Esophagus (tissue), 2 donors: ENCODE results near the gene GPS2. TPM values are rescaled to one million over a fixed set of nuclear protein-coding genes. Genes with fewer than 3 reads are reported as not detected.
A peak's percentile ranks its signal among the peaks of the same experiment; 100 is the strongest.

Source experiments
- H3K27ac ChIP-seq, 2 donors: one replicate each; pipeline ENCODE4 v1.5.1; 2013; ENCODE audit warnings: low read depth in 2 of 2, mild to moderate bottlenecking in 2 of 2, inconsistent platforms in 1 of 2, low read length in 1 of 2, moderate library complexity in 1 of 2
- H3K27me3 ChIP-seq, 2 donors: one replicate each; pipeline ENCODE4 v1.6.1; 2013; ENCODE audit warnings: low read length in 2 of 2, control low read depth in 1 of 2, mild to moderate bottlenecking in 1 of 2; ENCODE audit not compliant: insufficient read depth in 2 of 2, control insufficient read depth in 1 of 2
- H3K36me3 ChIP-seq, 2 donors: one replicate each; pipeline ENCODE4 v1.6.1; 2013; ENCODE audit warnings: low read length in 1 of 2; ENCODE audit not compliant: control insufficient read depth in 2 of 2, insufficient read depth in 2 of 2
- H3K4me1 ChIP-seq, 2 donors: one replicate each; pipeline ENCODE4 v1.6.1; 2013; ENCODE audit warnings: low read length in 1 of 2; ENCODE audit not compliant: control insufficient read depth in 2 of 2, insufficient read depth in 2 of 2
- H3K4me3 ChIP-seq, 2 donors: one replicate each; pipeline ENCODE4 v1.5.1; 2013; ENCODE audit warnings: low read length in 2 of 2, mild to moderate bottlenecking in 2 of 2, low read depth in 1 of 2, moderate library complexity in 1 of 2
- H3K9me3 ChIP-seq, 2 donors: one replicate each; pipeline ENCODE4 v1.6.1; 2013; ENCODE audit warnings: mild to moderate bottlenecking in 2 of 2, low read depth in 1 of 2, low read length in 1 of 2, moderate library complexity in 1 of 2; ENCODE audit not compliant: control insufficient read depth in 2 of 2, insufficient read depth in 1 of 2
- WGBS, 2 donors: extraction: QIAGEN DNeasy Blood & Tissue Kit; methylation state at CpG; one replicate each; pipeline ENCODE4 v1.1.7; 2013; 5-methylcytosine and 5-hydroxymethylcytosine counted together
- polyA plus RNA-seq, 2 donors: library from polyadenylated mRNA; stranded (reverse); fragments of 200-250 nt; gene quantifications; one replicate each; pipeline ENCODE4 v1.2.3, GENCODE V29; 2013
- donor health status: healthy with polysubstance abuse.
- donor health status: Bipolar disorder and iron deficiency.

Gene GPS2
- polyA plus RNA-seq, 2 donors, result 54.5 to 56.5 TPM

DNA sequence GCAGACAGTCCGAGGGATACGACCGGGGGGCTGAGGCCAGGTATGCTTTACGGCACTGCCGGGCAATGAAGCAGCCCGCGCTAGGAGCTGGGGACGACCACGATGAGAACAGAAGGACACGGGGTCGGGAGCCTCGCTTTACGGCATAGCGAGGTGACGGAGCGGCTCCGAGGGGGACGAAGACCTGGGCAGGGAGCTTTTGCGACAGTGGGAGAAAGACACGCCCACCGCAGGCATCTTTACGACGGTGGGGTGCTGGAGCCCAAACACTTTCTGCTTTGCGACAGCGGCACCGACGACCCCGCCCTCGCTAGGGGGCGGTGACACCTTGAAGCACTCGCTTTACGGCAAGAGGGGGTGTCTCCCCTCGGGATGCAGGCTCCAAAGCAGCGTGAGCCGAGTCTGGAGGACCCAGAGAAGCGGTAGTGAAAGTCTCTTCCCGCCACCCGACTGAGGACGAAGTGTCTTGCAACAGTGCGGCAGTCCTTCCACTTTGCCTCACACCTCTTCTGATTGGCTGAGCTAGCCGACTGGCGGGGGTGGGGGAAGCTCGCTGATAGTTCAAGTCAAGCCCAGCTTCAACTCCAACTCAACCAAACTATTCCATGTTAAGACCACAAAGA is 14.3 kb upstream of the GPS2 start:
- WGBS, 2 donors, result 0% methylated on average over 42 to 43 of the region's 43 CpGs
- H3K9me3 ChIP-seq, result no peaks in the 10 kb centered on the region
- peak overlapping the region; percentile 71 to 84 for H3K4me3 ChIP-seq
- peak overlapping the region; percentile 96 to 98 for H3K27ac ChIP-seq
- H3K4me1 ChIP-seq, result peaks cover 3 to 9% of the 10 kb centered on the region in 2 donors
- peaks cover 4 to 10% of the 10 kb centered on the region in 2 donors for H3K36me3 ChIP-seq
- no peaks in the 10 kb centered on the region for H3K27me3 ChIP-seq

DNA sequence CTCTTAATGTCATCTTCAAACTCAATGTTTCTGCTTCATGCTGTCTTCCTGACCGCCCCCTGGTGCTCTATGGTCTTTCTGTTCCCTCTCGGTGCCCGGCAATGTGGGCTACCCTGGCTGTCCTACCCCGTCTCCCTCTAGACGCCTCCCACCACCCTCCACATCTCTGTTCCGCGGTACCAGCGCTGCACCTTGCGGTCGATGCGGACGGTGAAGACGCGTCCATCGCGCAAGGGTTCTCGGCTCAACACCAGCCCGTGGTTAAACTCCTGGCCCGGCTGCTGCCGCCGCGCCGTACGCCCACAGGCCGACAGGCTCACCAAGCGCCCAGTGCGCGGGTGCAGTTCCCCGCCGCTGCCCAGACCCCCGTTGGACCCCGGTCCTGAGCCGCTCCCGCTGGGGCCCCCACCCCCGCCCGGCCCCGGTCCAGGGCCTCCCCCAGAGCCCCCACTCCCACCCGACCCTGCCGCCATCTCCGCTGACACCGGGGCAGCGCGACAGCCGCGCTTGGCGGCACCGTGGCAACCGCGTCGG is 13.7 kb upstream of the GPS2 start, which contains the start of gene NEURL4:
NEURL4 (minus strand) TSS at position 496 of the 534 bp plus-strand sequence; CDS start at position 473, 23 bp downstream.
- WGBS, 2 donors, result 0 to 1% methylated on average over 48 to 50 of the region's 50 CpGs
- H3K4me3 ChIP-seq, result peak within 1 kb of the TSS; percentile 71 to 84
- H3K4me1 ChIP-seq, result peaks cover 3 to 9% of the 10 kb centered on the region in 2 donors
- H3K36me3 ChIP-seq, result peaks cover 4 to 12% of the 10 kb centered on the region in 2 donors
- peak within 1 kb of the TSS; percentile 96 to 98 for H3K27ac ChIP-seq
- no peaks in the 10 kb centered on the region for H3K9me3 ChIP-seq
- H3K27me3 ChIP-seq, result no peaks in the 10 kb centered on the region

DNA sequence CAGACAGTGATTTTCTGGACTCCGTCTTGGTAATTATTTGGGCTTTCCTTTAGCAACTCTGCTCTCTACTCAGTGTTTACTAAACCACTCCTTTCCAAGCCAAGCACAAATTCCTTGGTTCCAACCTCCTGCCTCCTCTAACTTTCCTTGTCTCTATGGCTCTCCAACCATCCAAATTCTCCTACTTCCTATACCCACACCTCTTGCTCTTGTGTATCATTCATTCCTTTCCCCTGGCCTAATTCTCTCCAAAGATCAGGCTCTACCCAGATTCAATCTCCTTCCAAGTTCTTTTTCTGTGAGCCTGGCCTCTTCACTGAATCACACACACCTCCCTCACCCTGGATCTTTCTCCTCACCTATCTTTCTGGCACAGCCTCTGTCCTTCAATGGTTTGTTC is 12.8 kb upstream of the GPS2 start:
- H3K27ac ChIP-seq, result no peak overlapping the region
- no peaks in the 10 kb centered on the region for H3K9me3 ChIP-seq
- H3K4me1 ChIP-seq, result peaks cover 3 to 9% of the 10 kb centered on the region in 2 donors
- 73 to 87% methylated on average over 1 of the region's 1 CpG for WGBS, 2 donors
- H3K36me3 ChIP-seq, result peaks cover 11 to 21% of the 10 kb centered on the region in 2 donors
- H3K4me3 ChIP-seq, result no peak overlapping the region
- H3K27me3 ChIP-seq, result no peaks in the 10 kb centered on the region

DNA sequence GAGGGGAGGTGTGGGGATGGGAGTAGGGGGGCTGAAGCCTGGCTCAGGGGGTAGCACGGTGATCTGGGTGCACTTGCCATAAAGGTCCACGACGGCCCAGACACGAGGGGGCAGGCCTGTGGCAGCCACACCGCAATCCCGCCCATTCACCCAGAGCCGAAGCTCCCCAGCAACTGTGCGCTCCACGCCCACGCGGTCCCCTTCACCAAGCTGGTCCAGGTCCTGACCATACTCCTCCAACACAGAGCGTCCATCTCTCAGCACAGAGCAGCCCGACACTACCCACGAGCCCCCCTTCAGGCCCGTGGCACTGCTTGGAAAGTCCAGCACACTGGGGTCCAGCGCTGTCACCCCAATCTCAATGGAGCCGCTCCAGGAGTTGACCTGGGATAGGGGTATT is 12.3 kb upstream of the GPS2 start:
- Histone ChIP-seq H3K4me3 (no peak overlapping the region), H3K9me3 (no peaks in the 10 kb centered on the region), H3K27me3 (no peaks in the 10 kb centered on the region), H3K36me3 (peaks cover 14 to 26% of the 10 kb centered on the region in 2 donors), H3K27ac (no peak overlapping the region), H3K4me1 (peaks cover 3 to 9% of the 10 kb centered on the region in 2 donors)
- WGBS, 2 donors, result 84 to 86% methylated on average over 15 to 17 of the region's 17 CpGs

DNA sequence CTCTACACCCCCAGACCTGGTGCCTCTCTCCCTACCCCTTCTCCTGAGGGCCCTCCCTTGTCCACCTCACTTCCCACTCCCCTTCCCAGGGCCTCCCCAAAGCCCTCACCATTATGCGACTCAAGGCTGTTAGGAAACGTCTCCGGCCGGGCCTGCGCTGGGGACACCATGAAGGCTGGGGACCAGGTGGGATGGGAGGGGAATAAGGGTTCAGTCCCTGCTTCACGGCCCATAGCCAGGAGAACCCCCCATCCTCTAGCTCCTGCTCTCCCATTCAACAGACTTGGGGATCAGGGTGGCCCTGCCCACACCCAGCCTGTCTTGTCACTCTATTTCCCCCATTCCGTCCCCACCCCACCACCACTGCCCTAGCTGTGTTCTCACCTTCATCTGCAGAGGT is 11.9 kb upstream of the GPS2 start:
- Histone ChIP-seq H3K27me3 (no peaks in the 10 kb centered on the region), H3K36me3 (peaks cover 14 to 31% of the 10 kb centered on the region in 2 donors)
- 86 to 89% methylated on average over 7 of the region's 7 CpGs for WGBS, 2 donors

DNA sequence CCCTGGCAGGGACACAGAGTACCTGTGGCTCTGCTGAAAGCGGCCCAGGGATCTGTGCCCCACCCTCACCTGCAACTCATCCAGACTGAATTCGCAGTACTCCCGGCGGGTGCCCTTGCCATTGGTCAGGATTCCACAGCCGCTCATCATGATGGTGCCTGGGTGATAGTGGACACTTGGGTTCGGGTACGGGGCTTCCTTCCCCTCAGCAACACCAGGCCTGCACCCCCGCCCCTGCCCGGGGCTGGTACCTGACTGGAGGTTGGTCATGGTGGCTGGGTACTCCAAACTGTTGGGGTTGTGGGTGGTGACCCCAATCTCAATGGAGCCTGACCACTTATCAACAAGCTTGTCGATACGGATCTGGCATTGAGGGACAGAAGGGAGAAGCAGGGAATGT is 11.0 kb upstream of the GPS2 start:
- WGBS, 2 donors, result 88 to 92% methylated on average over 11 of the region's 11 CpGs
- Histone ChIP-seq H3K9me3 (no peaks in the 10 kb centered on the region), H3K4me3 (no peak overlapping the region), H3K36me3 (peaks cover 17 to 40% of the 10 kb centered on the region in 2 donors), H3K27me3 (no peaks in the 10 kb centered on the region), H3K27ac (no peak overlapping the region), H3K4me1 (peaks cover 3 to 9% of the 10 kb centered on the region in 2 donors)

More for the DNA sequence above, 11.9 kb upstream of the GPS2 start:
- peaks cover 3 to 9% of the 10 kb centered on the region in 2 donors for H3K4me1 ChIP-seq
- H3K4me3 ChIP-seq, result no peak overlapping the region
- H3K27ac ChIP-seq, result no peak overlapping the region
- no peaks in the 10 kb centered on the region for H3K9me3 ChIP-seq

DNA sequence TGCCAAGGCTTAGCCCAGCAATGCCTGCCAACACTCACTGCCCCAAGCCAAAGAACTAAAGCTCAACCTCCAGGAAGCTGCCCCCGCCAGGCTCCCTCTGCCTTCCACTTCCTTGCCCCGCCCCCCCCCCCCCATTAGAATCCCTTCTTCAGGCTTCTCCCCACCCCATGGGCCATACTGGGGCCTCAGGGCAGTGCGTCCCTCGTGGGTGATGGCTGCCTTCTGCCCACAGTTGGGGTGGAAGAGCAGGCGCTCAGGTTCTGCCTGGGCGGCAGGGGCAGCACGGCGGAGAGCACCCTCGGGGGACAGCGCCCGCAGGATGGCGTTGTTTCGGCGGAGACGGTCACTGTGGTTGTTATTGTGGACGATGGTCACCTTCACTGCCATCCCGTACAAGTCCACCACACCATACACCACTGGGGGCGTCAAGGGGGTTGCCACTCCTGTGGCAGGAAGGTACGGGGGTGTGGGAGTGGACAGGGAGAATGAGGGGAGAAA is 9.9 kb upstream of the GPS2 start:
- Histone ChIP-seq H3K9me3 (no peaks in the 10 kb centered on the region), H3K4me1 (peaks cover 0 to 9% of the 10 kb centered on the region in 2 donors), H3K27ac (no peak overlapping the region), H3K4me3 (no peak overlapping the region), H3K27me3 (no peaks in the 10 kb centered on the region), H3K36me3 (peaks cover 20 to 46% of the 10 kb centered on the region in 2 donors)
- WGBS, 2 donors, result 90 to 93% methylated on average over 17 to 19 of the region's 19 CpGs

DNA sequence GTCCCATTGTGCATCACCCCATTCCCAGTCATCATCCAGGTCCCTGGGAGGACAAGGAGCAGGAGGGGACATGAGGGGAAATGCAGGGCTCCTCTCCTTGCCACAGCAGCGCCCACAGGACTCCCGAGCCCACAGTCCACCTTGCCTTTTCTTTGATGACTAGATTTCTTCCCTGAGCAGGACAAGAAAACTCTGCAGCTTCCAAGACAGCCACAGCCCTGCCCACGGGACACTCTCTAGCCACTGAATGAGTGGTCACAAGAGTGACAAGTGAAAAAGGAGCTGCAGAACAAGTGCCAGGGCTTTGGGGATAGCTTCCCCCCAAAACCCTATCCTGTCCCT is 9.2 kb upstream of the GPS2 start:
- Histone ChIP-seq H3K27ac (no peak overlapping the region), H3K36me3 (peaks cover 20 to 46% of the 10 kb centered on the region in 2 donors), H3K4me3 (no peak overlapping the region), H3K27me3 (no peaks in the 10 kb centered on the region), H3K4me1 (peaks cover 0 to 9% of the 10 kb centered on the region in 2 donors), H3K9me3 (no peaks in the 10 kb centered on the region)
- WGBS, 2 donors, result 81 to 82% methylated on average over 3 of the region's 3 CpGs

DNA sequence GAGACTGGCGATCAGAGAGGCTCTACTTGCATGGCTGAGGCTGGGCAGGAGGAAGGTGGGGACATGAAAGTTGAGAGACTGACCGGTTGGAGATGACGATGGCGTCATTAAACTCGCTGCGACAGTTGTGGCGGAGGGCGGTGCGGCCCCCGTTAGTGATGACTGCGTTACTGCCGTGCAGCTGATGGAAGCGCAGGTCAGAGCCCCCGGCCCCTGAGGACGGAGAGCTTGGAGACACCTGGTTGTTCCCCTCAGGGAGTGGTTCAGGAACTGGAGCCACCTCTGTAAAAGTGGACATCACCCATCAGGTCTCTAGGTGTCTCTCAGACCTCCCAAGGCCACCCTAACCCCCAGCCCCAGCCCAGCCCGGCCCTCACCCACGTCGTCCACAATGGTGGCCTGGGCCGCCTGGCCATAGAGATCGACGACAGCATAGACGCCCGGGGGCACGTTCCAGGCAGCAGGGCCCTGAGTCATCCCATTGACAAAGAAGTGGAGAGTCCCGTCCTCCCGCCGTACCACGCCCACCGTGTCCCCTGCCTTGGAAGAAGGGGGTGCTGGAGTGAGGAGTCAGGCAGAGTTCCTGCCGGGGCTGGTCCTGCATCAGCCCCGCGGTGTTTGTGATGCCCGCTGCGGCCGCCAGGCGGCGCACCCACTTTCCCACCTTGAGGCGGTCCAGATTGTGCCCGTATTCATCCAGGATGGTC is 8.7 kb upstream of the GPS2 start:
- no peak overlapping the region for H3K27ac ChIP-seq
- H3K4me1 ChIP-seq, result peaks cover 0 to 9% of the 10 kb centered on the region in 2 donors
- H3K36me3 ChIP-seq, result peaks cover 20 to 48% of the 10 kb centered on the region in 2 donors
- WGBS, 2 donors, result 55 to 60% methylated on average over 39 of the region's 39 CpGs
- no peak overlapping the region for H3K4me3 ChIP-seq
- no peaks in the 10 kb centered on the region for H3K9me3 ChIP-seq
- no peaks in the 10 kb centered on the region for H3K27me3 ChIP-seq
